GM21576 (cell line): Measurements from ENCODE around the gene GLT6D1.
"Not testable (repeated sequence)": the region's sequence is repeated elsewhere in the genome, so short reads cannot be mapped to it uniquely, and the experiment has no call there.

Experiments used
- ATAC-seq: cut with Tn5 transposase; IDR thresholded peaks from one replicate; pipeline ENCODE4 v1.9.1; 2021; ENCODE audit warnings: mild to moderate bottlenecking, moderate library complexity; ENCODE audit not compliant: unreplicated experiment

Gene GLT6D1

GRCh38 chr9:135665795-135666189, 26.5 kb upstream of the GLT6D1 start:
- no peak for ATAC-seq

DNA sequence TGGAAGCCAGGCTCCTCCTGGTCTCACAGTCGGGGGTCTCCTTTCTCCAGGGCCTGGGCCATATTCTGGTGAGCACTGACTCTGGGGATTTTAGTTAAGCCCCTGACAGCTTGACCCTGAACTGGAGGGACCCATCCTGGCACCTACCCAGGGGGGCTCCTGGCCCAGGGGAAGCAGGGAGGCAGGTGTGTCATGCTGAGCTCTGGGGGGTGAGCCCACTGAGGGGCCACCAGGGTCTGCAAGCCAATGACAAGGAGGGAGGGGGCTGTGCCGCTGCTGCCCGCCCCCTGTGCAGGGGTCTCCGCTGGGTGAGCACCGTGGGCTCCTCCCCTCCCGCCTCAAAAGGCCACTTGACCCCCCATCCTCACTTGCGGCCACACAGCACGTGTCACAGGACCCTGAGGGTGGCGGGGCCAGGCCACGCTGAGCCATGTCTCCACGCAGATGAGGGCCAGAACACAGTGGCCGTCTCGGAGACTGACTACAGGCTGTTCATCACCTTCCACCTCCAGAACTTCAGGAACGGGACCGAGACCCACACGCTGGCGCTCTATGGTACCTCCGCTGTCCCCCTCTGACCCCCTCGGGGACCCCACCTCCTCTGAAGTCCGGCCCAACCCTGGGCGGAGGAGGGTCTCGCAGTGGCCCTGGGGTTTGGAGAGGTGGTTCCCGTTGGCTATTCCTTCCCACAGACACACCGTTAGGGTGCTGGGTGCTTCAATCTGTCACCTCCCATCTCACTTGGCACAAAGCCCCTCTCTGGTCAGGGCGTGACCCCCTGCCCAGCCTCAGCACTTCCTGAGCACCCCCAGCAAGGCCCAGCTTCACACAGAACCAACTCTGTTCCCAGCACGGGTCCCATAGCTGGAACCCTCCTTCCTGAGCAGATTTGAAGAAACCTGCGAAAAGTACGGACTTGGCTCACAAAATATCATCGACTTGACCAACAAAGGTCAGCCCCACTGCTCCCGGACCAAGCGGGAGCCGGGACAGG, 25.8 kb upstream of the GLT6D1 start:
- ATAC-seq, result no peak

GRCh38 chr9:135664266-135664665, 24.9 kb upstream of the GLT6D1 start:
- no peak for ATAC-seq

GRCh38 chr9:135663857-135664256, 24.5 kb upstream of the GLT6D1 start:
- ATAC-seq, result no peak

DNA sequence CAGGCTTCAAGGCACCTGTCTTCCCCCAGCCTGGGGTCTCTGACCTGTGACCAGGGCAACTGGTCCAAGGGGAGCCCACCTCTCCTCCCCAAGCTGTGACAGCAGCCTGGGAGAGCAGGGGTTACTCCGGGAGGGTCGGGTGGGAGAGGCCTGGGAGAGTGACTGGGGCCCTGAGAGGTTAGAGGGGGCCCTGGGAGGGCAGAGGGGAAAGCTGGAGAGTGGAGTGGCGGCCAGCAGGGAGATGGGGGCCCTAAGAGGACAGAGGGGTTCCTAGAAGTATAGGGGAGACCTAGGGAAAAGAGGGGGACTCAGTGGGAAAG, 24.1 kb upstream of the GLT6D1 start:
- no peak for ATAC-seq

- no peak for ATAC-seq
These were observed 23.6 kb upstream of the GLT6D1 start, which contains the start of gene LCN9 for GRCh38 chr9:135662758-135663450. Gene LCN9 (plus strand): TSS chr9:135663309. CDS start chr9:135663322, 13 bp downstream.

DNA sequence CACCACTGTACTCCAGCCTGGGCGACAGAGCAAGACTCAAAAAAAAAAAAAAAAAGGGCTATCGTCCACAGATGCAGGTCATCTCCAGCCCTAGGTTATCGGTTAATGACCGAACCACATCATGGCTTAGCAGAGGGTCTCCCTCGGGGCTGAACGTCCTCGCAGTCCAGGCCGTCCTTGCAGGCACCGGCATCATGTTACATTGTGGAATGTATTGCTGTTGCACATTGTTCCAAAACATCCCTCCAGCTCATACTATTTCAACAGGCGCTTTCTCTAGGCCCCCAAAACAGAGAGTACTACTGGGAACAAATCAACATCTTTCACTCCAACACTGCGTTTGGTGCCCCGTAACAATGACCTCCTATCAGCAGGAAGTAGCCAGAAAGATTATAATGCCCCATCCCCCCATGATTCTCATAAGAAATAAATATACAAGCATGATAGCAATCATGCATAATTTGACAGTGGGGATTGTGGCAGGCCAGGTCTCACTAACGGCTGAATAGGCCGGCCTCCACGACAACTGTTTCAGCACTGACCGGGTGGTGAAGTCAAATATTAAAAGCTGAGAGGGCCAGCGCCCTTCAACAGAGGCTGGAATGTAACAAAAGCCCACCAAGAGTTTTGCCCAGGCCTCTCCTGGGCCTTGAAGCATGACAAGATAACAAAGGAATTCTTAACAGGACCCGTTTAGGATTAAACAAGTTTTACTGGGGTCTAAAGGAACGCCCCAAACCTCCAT, 22.6 kb upstream of the GLT6D1 start:
- ATAC-seq, result no peak

- no peak for ATAC-seq
These were observed 21.1 kb upstream of the GLT6D1 start for GRCh38 chr9:135660407-135660806.

- ATAC-seq, result no peak
These were observed 19.9 kb upstream of the GLT6D1 start for GRCh38 chr9:135659252-135659651.

DNA sequence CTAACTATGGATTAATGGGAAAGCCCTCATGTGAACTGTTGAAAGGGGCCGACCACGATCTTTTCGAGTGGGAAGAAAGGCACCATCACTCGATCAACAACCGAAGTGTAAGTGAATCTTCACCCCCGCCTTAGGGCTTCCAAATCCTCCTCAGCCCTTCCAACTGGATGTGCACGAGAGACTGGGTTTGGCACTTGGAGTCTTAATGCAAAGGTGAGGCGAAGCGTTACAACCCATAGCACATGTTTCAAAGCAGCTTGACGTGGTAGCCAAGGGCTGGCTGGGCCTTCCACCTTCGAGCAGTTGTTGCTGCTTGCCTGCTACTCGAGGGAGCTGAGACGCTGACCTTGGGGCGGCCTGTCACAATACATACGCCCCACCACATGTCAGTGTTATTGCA, 18.1 kb upstream of the GLT6D1 start:
- no peak for ATAC-seq

DNA sequence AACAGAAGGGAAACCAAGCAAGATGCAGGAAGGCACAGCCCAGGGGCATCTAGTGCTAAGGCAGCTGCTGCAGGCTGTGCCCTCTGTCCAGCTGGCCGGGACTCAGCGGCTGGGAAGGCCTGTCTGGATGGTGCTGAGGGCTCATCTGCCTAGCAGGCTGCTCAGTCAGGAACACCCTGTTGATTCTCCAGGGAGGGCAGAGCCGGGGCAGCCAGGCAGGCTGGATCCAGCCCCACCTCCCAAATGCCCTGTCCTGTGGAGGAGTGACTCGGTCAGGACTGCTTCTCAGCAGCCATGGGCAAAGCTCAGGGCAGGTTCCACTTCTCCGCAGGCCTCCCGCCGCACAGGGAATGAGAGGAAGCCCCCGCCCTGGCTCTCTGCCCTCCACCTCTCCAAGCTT, 16.0 kb upstream of the GLT6D1 start:
- no peak for ATAC-seq

GRCh38 chr9:135650408-135650807, 11.1 kb upstream of the GLT6D1 start:
- ATAC-seq, result no peak

DNA sequence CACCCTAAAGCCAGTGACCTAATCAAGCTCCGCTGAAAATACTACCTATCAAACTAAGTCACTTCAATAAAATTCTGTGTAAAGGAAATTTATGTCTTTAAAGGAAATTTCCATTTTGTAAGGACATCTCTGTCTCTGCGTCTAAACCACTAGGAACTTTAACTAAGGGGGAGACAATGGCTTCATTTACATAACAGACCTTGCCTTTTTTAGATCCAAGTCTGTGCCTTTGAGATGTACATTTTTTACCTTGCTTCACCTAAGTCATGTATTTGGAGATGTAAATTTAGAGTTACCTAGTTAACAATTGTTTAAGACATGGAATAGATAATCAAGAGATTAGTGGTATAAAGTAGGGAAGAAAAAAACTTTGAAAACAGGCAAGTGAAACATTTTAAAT, 10.2 kb upstream of the GLT6D1 start:
- no peak for ATAC-seq

- ATAC-seq, result no peak
These were observed 9.4 kb upstream of the GLT6D1 start for GRCh38 chr9:135648494-135649410.

DNA sequence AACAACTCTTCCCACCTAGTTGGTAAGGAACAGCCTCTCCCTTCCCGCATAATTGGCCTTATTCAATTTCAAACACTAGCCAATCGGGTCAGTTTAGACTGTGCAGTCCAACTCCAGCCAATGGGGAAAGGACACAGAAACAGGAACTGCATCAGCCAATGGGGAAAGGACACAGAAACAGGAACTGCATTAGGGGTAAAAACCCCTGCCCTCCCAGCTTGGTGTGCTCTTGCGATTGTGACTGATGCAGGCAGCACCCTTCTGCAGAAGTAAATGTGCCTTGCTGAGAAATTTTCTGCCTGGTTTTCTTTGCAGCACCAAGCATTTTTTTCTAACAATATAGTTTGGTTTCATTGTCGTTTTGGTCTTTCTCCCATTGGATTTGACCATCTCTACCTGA, 8.5 kb upstream of the GLT6D1 start:
- ATAC-seq, result no peak

DNA sequence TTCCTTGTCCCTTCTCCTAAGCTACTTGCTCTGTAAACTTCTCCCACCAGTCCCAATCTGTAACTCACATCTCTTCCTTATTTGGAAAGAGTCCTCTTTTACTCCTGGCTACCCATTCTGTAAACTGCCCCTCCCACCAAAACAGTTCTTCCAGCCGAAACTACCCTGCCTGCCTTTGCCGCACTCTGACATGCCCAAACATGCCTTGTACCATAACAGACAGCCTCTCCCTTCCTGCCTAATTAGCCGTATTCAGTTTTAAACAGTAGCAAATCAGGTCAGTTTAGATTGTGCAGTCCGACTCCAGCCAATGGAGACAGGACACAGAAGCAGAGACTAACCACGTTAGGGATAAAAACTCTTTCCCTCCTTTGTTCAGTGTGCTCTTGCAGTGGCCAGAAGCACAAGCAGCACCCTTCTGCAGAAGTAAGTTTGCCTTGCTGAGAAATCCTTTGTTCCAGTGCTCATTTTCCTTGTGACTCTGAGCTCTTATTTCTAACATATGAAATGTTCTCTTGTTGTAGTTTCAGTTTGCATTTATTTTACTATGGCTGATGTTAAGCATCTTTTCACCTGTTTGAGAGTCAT, 5.4 kb upstream of the GLT6D1 start:
- ATAC-seq, result no peak

GRCh38 chr9:135641745-135642144, 2.4 kb upstream of the GLT6D1 start:
- no peak for ATAC-seq

- no peak for ATAC-seq
These were observed 1.7 kb upstream of the GLT6D1 start for GRCh38 chr9:135641047-135641446.

- not testable (repeated sequence) for ATAC-seq
These were observed 2.3 kb downstream of the GLT6D1 start for GRCh38 chr9:135636930-135637530.

DNA sequence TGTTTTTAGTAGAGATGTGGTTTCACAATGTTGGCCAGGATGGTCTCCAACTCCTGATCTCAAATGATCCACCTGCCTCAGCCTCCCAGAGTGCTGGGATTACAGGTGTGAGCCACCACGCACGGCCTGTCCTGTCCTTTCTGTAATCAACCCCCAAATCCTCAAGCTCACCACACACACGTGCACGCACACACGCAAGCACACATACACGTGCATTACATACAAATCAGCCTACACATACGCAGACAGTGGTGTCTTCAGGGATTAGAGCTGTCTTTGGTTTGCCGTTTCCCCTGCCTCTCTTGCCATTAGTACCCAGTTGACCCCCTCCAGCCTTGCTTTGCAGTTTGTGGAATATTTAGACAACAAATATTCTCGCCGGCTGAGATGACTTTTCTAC, 6.5 kb downstream of the GLT6D1 start:
- no peak for ATAC-seq
